ENCODE results near the gene JMJD7.

JMJD7 gene

DNA sequence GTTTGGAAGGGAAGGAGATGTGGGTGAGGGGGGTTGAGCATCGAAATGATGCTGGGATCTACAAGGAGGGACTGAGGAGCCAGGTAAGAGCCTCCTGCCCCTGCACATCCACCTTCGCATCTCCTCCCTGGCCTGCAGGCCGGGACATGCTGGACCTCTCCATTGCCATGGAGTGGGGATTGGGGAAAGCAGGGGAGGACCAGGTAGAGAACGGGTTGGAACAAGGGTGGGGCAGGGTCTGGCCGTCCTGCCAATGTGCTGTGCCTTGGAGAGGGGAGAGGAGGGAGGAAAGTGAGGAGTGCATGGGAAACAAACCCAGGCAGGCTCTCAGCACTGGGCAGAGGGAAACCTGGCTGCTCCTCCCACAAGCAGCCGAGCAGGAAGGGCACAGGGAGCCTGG, 21.3 kb downstream of the JMJD7 start:
- TF ChIP-seq, protein P1, sequence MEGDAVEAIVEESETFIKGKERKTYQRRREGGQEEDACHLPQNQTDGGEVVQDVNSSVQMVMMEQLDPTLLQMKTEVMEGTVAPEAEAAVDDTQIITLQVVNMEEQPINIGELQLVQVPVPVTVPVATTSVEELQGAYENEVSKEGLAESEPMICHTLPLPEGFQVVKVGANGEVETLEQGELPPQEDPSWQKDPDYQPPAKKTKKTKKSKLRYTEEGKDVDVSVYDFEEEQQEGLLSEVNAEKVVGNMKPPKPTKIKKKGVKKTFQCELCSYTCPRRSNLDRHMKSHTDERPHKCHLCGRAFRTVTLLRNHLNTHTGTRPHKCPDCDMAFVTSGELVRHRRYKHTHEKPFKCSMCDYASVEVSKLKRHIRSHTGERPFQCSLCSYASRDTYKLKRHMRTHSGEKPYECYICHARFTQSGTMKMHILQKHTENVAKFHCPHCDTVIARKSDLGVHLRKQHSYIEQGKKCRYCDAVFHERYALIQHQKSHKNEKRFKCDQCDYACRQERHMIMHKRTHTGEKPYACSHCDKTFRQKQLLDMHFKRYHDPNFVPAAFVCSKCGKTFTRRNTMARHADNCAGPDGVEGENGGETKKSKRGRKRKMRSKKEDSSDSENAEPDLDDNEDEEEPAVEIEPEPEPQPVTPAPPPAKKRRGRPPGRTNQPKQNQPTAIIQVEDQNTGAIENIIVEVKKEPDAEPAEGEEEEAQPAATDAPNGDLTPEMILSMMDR (IDR thresholded peaks at IDR 0.05; ENCODE audit: insufficient read depth, low read depth, low read length, missing control alignments) = no peak
- peak; percentile 75 for DNase-seq (ENCODE audit: low read depth)
- no peak overlapping the region for H3K4me3 ChIP-seq (ENCODE audit: low read length)

DNA sequence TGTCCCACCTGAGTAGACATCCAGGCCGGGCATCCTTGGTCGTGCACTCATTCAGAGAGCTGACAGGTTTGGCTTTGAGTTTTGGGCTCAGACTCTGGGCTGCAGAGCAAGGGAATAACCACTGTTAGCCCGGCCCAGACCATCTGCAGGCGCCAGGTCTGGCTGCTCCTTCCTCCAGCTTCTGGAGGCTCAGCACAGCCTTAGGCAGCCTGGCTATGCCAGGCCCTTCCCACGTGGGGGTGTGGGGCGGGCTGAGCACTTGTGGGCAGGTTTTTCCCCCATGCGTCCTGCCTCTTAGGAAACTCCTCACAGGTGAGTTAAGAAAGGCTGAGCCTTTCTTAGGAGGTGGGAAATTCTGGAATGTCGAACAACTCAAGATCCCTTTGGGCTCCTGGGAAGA, 22.0 kb downstream of the JMJD7 start:
- peak; percentile 91 for DNase-seq (ENCODE audit: low read depth)
- no peak overlapping the region for H3K4me3 ChIP-seq (ENCODE audit: low read length)
- TF ChIP-seq, protein P1 (IDR thresholded peaks at IDR 0.05; ENCODE audit: insufficient read depth, low read depth, low read length, missing control alignments) = no peak

DNA sequence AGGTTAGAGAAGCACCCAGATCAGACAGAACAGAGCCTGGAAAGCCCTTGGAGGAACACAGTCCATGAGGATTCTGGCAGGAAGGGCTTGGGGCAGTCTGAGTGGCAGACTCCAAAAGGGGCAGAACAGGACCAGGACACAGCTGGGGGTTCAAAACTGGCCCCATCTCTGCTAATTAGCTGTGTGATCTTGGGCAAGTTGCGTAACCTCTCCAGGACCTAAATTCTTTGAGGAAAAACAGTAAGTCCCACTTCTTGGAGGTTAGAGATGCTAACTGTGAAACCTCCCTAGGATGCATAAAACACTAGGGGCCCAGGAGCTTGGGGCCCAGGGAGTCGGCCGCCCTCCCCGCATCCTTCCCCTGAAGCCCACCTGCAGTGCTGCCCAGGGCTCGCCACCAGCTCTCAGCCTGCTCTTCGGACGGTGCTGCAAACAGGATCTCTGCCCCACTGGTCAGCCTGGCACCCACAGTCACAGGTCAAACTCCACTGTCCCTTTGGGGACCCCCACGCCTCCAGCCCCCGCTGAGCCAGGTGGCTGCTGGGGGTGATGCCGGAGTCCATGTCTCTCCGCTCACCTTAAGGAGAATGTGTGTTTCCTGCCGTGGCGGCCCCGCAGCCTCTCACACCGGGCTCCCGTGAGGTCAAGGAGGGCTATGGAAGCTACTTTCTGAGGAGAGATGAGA, 22.7 kb downstream of the JMJD7 start:
- DNase-seq (ENCODE audit: low read depth) = no peak
- TF ChIP-seq, protein P1 (IDR thresholded peaks at IDR 0.05; ENCODE audit: insufficient read depth, low read depth, low read length, missing control alignments) = no peak
- no peak overlapping the region for H3K4me3 ChIP-seq (ENCODE audit: low read length)

DNA sequence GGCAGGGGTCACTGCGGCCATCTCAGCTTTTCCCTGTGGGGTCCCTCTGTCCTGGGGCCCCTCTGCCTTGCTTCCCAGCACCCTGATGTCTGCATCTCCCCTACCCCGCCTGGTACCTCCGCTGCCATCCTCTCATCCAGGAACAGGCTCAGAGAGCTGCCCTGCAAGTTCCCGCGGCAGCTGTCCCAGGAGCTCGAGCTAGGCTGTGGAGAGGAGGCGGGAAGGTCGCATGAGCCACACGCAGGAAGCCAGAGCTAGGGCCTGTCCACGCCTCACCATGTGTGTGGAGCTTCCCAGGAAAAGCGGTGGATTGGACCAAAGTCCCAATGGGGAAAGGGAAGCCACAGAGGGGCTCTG, 23.3 kb downstream of the JMJD7 start:
- TF ChIP-seq, protein P1 (IDR thresholded peaks at IDR 0.05; ENCODE audit: insufficient read depth, low read depth, low read length, missing control alignments) = no peak
- H3K4me3 ChIP-seq (ENCODE audit: low read length) = no peak overlapping the region
- no peak for DNase-seq (ENCODE audit: low read depth)

DNA sequence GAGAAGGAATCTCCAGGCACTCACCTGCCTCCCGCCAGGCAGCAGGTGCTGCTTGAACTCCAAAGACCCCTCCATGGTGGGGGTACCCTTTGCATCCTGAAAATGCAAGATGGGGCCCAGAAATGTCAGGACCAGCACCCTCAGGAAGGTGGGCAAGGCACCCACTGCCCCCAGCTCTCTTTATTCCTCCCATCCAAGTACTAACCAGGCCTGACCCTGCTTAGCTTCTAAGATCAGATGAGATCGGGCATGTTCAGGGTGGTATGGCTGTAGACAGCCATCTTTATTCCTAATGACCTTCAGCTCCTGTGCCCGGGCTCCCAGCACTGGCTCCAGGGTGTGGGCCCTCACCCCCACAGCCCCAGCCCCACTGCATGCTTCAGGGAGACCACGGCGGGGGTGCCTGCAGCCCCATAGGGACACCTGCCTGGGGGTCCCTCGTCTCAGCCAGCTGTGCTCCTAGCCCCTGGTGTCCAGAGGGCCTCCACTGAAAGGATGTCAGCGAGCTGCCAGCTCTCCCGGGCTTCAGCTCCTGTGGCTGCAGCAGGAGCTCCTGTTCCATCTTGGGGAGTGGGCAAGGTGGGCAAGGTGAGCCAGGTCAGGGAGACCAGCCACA, 24.0 kb downstream of the JMJD7 start:
- H3K4me3 ChIP-seq (ENCODE audit: low read length) = no peak overlapping the region
- TF ChIP-seq, protein P1 (IDR thresholded peaks at IDR 0.05; ENCODE audit: insufficient read depth, low read depth, low read length, missing control alignments) = no peak
- no peak for DNase-seq (ENCODE audit: low read depth)

DNA sequence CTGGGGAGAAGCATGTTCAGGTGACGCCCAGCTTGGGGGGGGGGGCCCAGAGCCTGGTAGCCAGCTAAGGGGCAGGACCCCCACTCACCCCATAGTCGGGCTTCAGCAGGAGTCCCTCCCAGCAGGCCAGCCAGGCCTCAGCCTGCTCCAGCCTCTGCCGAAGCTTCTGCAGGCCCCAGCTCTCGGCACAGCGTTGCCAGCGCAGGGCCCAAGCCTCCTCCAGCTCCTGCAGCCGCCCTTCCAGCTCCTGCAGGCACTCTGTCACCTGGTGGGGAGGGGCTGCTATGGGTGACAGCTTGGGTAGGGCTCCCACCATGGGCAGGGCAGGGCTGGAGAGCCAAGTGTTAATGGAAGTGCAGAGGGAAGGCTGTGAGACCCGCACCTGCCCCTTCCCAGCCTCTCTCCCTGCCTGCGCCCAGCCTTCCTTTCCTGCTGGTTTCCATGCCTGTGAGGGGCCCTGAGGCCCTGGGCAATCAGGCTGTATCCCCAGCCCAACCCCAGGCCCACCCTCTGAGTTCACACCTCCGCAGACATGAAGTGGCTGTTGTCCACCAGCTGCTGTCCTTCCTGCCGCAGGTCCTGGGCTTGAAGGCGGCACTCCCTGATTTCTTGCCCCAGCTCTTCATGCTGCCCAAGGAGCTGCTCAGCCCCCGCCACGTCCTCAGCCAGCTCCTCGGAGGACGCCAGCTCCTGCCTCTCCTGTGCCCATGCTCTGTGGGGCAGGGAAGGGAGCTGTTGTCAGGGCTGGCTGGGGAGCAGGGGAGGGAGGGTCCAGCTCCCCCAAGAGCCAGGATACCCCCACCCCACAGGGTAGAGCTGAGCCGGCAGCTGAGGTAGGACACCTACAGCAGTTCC, 25.1 kb downstream of the JMJD7 start:
- no peak overlapping the region for H3K4me3 ChIP-seq (ENCODE audit: low read length)
- TF ChIP-seq, protein P1 (IDR thresholded peaks at IDR 0.05; ENCODE audit: insufficient read depth, low read depth, low read length, missing control alignments) = no peak
- DNase-seq (ENCODE audit: low read depth) = no peak

All from epithelial cell of esophagus (primary cell).